ENCODE measurements around the gene WDR47.

DNA sequence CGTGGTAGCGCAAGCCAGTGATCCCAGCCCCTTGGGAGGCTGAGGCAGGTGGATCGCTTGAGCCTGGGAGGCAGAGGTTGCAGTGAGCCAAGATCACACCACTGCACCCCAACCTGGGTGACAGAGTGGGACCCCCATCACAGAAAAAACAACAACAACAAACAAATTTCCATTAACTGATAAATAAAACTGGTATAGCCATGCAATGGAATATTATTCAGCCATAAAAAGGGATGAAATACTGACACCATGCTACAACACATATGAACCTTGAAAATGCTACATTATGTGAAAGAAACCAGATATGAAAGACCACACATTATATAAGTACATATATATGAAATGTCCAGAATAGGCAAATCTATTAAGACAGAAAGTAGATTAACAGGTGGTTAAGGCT lies 90.7 kb downstream of the WDR47 start:
- TF ChIP-seq, protein P1, sequence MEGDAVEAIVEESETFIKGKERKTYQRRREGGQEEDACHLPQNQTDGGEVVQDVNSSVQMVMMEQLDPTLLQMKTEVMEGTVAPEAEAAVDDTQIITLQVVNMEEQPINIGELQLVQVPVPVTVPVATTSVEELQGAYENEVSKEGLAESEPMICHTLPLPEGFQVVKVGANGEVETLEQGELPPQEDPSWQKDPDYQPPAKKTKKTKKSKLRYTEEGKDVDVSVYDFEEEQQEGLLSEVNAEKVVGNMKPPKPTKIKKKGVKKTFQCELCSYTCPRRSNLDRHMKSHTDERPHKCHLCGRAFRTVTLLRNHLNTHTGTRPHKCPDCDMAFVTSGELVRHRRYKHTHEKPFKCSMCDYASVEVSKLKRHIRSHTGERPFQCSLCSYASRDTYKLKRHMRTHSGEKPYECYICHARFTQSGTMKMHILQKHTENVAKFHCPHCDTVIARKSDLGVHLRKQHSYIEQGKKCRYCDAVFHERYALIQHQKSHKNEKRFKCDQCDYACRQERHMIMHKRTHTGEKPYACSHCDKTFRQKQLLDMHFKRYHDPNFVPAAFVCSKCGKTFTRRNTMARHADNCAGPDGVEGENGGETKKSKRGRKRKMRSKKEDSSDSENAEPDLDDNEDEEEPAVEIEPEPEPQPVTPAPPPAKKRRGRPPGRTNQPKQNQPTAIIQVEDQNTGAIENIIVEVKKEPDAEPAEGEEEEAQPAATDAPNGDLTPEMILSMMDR (IDR thresholded peaks at IDR 0.05; ENCODE audit: poor library complexity): no peak
- no peak for TF ChIP-seq EZH2phosphoT487 (IDR thresholded peaks at IDR 0.05; ENCODE audit: low read depth, severe bottlenecking, unreplicated experiment)
